HK-2 (cell line): ENCODE results near the gene ATRAID.

ENCODE experiments used
- DNase-seq: peaks from one replicate; pipeline ENCODE4 v3.0.0-alpha.2; 2018; ENCODE audit not compliant: unreplicated experiment

ATRAID gene

DNA sequence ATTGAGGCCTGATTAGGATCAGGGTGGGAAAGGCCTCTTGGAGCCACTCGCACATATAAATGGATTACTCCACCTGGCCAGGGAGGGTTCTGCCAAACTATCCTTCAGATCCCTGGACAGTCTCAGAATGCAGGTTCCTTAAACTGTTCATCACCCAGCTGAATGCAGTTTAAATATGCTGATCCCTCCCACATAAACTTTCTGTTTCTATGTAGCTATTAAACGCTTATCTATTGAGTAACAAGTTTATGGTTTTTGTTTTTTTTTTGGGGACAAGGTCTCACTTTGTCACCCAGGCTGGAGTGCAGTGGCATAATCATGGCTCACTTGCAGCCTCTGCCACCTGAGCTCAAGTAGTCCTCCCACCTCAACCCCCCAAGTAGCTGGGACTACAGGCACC is 7.2 kb downstream of the ATRAID start:
- no peak for DNase-seq

- DNase-seq, result no peak
Observed at GRCh38 chr2:27220091-27220490, 8.2 kb downstream of the ATRAID start.

GRCh38 chr2:27221166-27221565 is 9.3 kb downstream of the ATRAID start:
- no peak for DNase-seq

- DNase-seq, result no peak
Observed at GRCh38 chr2:27222407-27222806, 10.6 kb downstream of the ATRAID start.

GRCh38 chr2:27223416-27223815 is 11.6 kb downstream of the ATRAID start:
- DNase-seq, result no peak

DNA sequence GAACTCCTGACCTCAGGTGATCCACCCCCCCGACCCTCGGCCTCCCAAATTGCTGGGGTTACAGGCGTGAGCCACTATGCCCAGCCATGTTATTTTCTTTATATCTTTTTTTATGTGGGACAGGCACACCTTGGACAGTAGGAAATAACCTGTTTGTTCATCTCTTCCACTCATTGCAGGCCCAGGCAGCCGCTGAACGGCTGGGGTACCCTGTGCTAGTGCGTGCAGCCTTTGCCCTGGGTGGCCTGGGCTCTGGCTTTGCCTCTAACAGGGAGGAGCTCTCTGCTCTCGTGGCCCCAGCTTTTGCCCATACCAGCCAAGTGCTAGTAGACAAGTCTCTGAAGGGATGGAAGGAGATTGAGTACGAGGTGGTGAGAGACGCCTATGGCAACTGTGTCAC is 13.7 kb downstream of the ATRAID start:
- no peak for DNase-seq

DNA sequence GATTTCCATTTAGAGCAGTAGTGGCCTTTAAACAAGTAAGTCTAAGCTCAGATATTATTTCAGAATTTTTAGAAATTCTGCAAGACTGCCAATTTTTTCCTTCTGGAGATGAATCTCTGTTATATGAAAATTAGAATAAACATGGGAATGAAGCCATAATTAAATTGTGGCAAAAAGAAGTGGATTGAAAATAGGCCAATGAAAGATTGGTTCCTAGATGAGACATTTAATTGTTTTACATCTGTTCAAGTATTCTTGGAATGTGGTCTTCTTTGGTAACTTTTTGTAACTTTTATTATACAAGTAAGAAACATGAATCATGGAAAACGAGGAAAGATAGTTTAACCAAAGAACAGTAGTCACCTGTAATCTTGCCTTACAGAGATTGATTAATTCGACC is 15.7 kb downstream of the ATRAID start:
- no peak for DNase-seq

GRCh38 chr2:27231921-27232320 is 20.1 kb downstream of the ATRAID start:
- no peak for DNase-seq

GRCh38 chr2:27233341-27233740 is 21.5 kb downstream of the ATRAID start:
- no peak for DNase-seq

DNA sequence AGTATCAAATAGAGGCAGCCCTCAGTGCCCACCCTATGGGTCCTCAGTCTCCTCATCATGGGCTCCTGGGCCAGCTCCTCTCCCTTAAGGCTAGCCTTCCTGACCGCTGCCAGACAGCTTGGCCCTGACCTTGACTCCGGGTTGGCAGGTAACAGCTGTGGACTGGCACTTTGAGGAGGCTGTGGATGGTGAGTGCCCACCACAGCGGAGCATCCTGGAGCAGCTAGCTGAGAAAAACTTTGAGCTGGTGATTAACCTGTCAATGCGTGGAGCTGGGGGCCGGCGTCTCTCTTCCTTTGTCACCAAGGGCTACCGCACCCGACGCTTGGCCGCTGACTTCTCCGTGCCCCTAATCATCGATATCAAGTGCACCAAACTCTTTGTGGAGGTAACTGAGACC is 24.3 kb downstream of the ATRAID start:
- DNase-seq, result no peak

GRCh38 chr2:27236626-27237025 is 24.8 kb downstream of the ATRAID start:
- DNase-seq, result no peak

- DNase-seq, result no peak
Observed at GRCh38 chr2:27237341-27237945, 25.6 kb downstream of the ATRAID start.

DNA sequence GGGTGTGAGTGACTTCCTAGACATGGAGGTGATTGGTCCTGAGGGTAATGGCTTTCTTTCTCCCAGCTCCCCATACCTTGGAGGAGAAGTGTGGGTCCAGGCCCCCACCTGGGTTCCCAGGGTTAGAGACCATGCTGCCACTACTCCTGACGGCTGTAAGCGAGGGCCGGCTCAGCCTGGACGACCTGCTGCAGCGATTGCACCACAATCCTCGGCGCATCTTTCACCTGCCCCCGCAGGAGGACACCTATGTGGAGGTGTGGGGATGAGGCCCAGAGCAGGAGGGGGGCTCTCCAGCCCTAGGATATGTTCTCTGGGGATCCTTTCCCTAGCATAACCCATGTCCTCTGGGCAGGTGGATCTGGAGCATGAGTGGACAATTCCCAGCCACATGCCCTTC is 27.1 kb downstream of the ATRAID start:
- DNase-seq, result no peak

- no peak for DNase-seq
Observed at GRCh38 chr2:27240406-27240805, 28.6 kb downstream of the ATRAID start.

- DNase-seq, result no peak
Observed at GRCh38 chr2:27241761-27242613, 30.1 kb downstream of the ATRAID start.

DNA sequence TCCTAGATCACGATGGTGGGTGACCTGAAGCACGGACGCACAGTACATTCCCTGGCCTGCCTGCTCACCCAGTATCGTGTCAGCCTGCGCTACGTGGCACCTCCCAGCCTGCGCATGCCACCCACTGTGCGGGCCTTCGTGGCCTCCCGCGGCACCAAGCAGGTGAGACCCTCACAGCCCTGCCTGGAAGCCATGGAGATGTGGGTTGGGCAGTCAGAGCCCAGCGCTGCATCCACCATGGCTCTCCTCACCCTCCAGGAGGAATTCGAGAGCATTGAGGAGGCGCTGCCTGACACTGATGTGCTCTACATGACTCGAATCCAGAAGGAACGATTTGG is 30.7 kb downstream of the ATRAID start:
- no peak for DNase-seq

- DNase-seq, result no peak
Observed at GRCh38 chr2:27243391-27244130, 31.7 kb downstream of the ATRAID start.

DNA sequence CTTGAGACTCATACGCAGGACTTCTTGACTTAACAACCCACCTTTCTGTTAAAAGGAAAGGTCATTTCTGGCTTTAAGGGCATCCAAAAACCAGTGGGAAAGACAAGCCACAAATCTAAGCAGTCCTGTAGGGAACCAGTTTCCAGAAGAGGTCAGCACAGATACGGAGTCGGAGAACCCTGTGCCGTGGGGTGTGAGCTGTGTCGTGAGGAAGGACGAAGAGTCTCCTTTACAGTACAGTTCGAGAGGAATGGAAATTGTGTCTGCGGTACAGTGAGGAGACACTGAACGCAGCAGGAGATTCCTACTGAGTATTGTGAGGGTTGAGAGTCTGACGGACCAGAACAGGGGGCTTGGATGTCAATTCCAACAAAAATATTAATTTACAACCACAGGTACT is 33.3 kb downstream of the ATRAID start:
- DNase-seq, result no peak

DNA sequence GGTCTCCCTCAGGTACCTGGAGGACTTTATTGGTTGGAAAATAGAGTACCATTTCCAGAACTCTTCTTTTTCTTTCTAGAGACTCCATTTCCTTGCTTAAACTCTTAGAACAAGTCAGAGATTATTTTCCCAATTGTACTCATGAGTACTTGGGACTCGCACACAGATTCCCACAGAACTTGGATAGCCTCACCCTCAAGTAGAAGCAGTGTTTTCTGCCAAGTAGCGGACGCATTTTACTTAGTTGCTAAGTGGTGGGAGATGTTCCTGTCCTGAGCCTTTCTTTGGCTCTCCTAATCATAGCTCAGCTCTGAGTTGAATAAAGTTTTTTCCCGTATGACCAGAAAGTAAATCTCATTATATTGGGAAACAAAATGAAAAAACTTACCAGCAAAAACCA is 33.8 kb downstream of the ATRAID start:
- DNase-seq, result no peak

DNA sequence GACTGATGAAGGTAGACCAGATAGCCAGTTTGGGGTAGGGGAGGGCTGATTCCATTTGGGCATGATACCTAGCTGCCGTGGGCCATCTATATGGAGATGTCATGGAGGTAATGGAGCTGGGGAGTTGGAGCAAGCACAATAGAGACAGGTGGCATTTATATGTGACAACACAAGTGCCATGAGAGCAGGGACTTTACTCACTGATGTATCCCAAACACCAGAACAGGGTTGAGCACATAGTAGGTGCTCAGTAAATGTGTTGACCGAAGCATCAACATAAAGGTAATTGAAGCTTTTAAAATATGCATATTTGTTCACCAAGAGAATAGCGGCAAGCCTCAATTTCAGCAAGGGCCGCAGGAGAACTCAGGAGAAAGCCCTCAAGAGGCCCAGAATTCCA is 36.1 kb downstream of the ATRAID start:
- DNase-seq, result no peak

- no peak for DNase-seq
Observed at GRCh38 chr2:27249159-27249890, 37.5 kb downstream of the ATRAID start.
